WTC11 (cell line): ENCODE measurements around the gene PITPNC1. TPM values are rescaled to one million over a fixed set of nuclear protein-coding genes. Genes with fewer than 3 reads are reported as not detected.

Source experiments
- ATAC-seq: fragments of 200-7000 bp; cut with Tn5 transposase; 2 replicates; pipeline ENCODE4 v1.10.0; 2021; ENCODE audit warnings: mild to moderate bottlenecking, moderate library complexity
- CTCF ChIA-PET: fragments of 300-600 bp; sonication (Branson Sonifier 250); formaldehyde crosslinking; loops from one replicate; lab custom pipeline; 2021; ENCODE audit warnings: antibody characterized with exemption; lab: Charles Lee
- POLR2A ChIA-PET: fragments of 350-600 bp; sonication (Branson Sonifier 250); formaldehyde crosslinking; loops from one replicate; lab custom pipeline; 2021; ENCODE audit warnings: antibody characterized with exemption; lab: Charles Lee
- DNase-seq: peaks from one replicate; pipeline ENCODE4 v3.0.0; 2021; ENCODE audit warnings: low spot score
- H3K27ac Mint-ChIP-seq: 2 replicates; pipeline ENCODE4 v1.8.0; 2021; ENCODE audit warnings: mixed read lengths
- H3K27me3 Mint-ChIP-seq: 2 replicates; pipeline ENCODE4 v1.8.0; 2021; ENCODE audit warnings: low read depth, mild to moderate bottlenecking, moderate library complexity, mixed read lengths
- H3K36me3 Mint-ChIP-seq: 2 replicates; pipeline ENCODE4 v1.8.0; 2021; ENCODE audit warnings: mixed read lengths
- H3K4me1 Mint-ChIP-seq: 2 replicates; pipeline ENCODE4 v1.8.0; 2022; ENCODE audit warnings: mixed read lengths
- H3K4me3 Mint-ChIP-seq: 2 replicates; pipeline ENCODE4 v1.8.0; 2021; ENCODE audit warnings: mild to moderate bottlenecking, moderate library complexity, mixed read lengths
- H3K9me3 Mint-ChIP-seq: 2 replicates; pipeline ENCODE4 v1.8.0; 2021; ENCODE audit warnings: mixed read lengths
- AFF4 ChIP-seq: sonication (generic); formaldehyde crosslinking; IDR thresholded peaks from 2 replicates; pipeline ENCODE4 v1.8.1; 2023; ENCODE audit warnings: mild to moderate bottlenecking, missing genetic modification reagents, borderline replicate concordance
- GTF2I ChIP-seq: fragments of 250-450 bp; sonication (Bioruptor Pico); conservative IDR thresholded peaks from 2 replicates; pipeline ENCODE4 v1.4.0; 2021; ENCODE audit warnings: mild to moderate bottlenecking
- HMGA2 ChIP-seq: fragments of 250-450 bp; sonication (Bioruptor Pico); IDR thresholded peaks from 2 replicates; pipeline ENCODE4 v1.4.0; 2021; ENCODE audit warnings: mild to moderate bottlenecking, moderate library complexity
- MAX ChIP-seq: sonication (generic); formaldehyde crosslinking; IDR thresholded peaks from 2 replicates; pipeline ENCODE4 v1.8.0; 2022; ENCODE audit warnings: mild to moderate bottlenecking, missing genetic modification reagents
- MYBL2 ChIP-seq: sonication (generic); formaldehyde crosslinking; IDR thresholded peaks from 2 replicates; pipeline ENCODE4 v1.8.1; 2023; ENCODE audit warnings: mild to moderate bottlenecking, moderate library complexity, missing genetic modification reagents
- NFE2L1 ChIP-seq: sonication (generic); formaldehyde crosslinking; IDR thresholded peaks from 2 replicates; pipeline ENCODE4 v1.8.1; 2023; ENCODE audit warnings: missing genetic modification reagents
- OVOL2 ChIP-seq: fragments of 250-450 bp; sonication (Bioruptor Pico); IDR thresholded peaks from 2 replicates; pipeline ENCODE4 v1.9.0; 2021; ENCODE audit warnings: mild to moderate bottlenecking, borderline replicate concordance
- PRRX2 ChIP-seq: fragments of 250-450 bp; sonication (Bioruptor Pico); IDR thresholded peaks from 2 replicates; pipeline ENCODE4 v1.8.0; 2021; ENCODE audit warnings: mild to moderate bottlenecking
- SP1 ChIP-seq: sonication (generic); formaldehyde crosslinking; conservative IDR thresholded peaks from 2 replicates; pipeline ENCODE4 v1.8.1; 2022; ENCODE audit warnings: missing genetic modification reagents
- STAT6 ChIP-seq: sonication (generic); formaldehyde crosslinking; conservative IDR thresholded peaks from 2 replicates; pipeline ENCODE4 v1.8.1; 2023; ENCODE audit warnings: mild to moderate bottlenecking, low read depth, missing genetic modification reagents, moderate library complexity
- TCF7 ChIP-seq: sonication (generic); formaldehyde crosslinking; IDR thresholded peaks from 2 replicates; pipeline ENCODE4 v1.8.0; 2022; ENCODE audit warnings: mild to moderate bottlenecking, low read depth, missing genetic modification reagents, moderate library complexity
- TEAD1 ChIP-seq: sonication (generic); formaldehyde crosslinking; IDR thresholded peaks from 2 replicates; pipeline ENCODE4 v1.8.0; 2022; ENCODE audit warnings: mild to moderate bottlenecking, missing genetic modification reagents
- ZBTB43 ChIP-seq: sonication (generic); formaldehyde crosslinking; IDR thresholded peaks from 2 replicates; pipeline ENCODE4 v1.8.1; 2023; ENCODE audit warnings: mild to moderate bottlenecking, missing genetic modification reagents
- ZNF232 ChIP-seq: sonication (generic); formaldehyde crosslinking; IDR thresholded peaks from 2 replicates; pipeline ENCODE4 v1.8.0; 2022; ENCODE audit warnings: mild to moderate bottlenecking, missing genetic modification reagents
- ZNF416 ChIP-seq: fragments of 250-450 bp; sonication (Bioruptor Pico); IDR thresholded peaks from 2 replicates; pipeline ENCODE4 v1.9.0; 2021; ENCODE audit warnings: mild to moderate bottlenecking, inconsistent platforms
- ZNF532 ChIP-seq: fragments of 250-450 bp; sonication (Bioruptor Pico); IDR thresholded peaks from 2 replicates; pipeline ENCODE4 v1.9.0; 2021; ENCODE audit warnings: mild to moderate bottlenecking, borderline replicate concordance
- ZSCAN18 ChIP-seq: fragments of 250-450 bp; sonication (Bioruptor Pico); IDR thresholded peaks from 2 replicates; pipeline ENCODE4 v2.1.2; 2022; ENCODE audit warnings: mild to moderate bottlenecking, moderate library complexity
- total RNA-seq: library from RNA; stranded (reverse); gene quantifications from 3 replicates; pipeline ENCODE4 v1.2.3, GENCODE V29; 2021

PITPNC1 gene
- total RNA-seq, 1 experiment from 2014 or later, result 39.8 TPM

- TF ChIP-seq AFF4 (no peak), STAT6 (CRISPR knock-in tag) (no peak), ZNF232 (CRISPR knock-in tag) (no peak), SP1 (no peak), NFE2L1 (CRISPR knock-in tag) (no peak), ZSCAN18 (CRISPR knock-in tag) (no peak), MYBL2 (CRISPR knock-in tag) (no peak), TEAD1 (CRISPR knock-in tag) (no peak), GTF2I (CRISPR knock-in tag) (no peak), OVOL2 (CRISPR knock-in tag) (no peak), ZNF532 (no peak), ZNF416 (CRISPR knock-in tag) (no peak), PRRX2 (no peak), ZBTB43 (no peak)
Measured at GRCh38 chr17:67412941-67413340, 35.9 kb downstream of the PITPNC1 start (continued).

- DNase-seq, result no peak
- POLR2A ChIA-PET, result no interaction called here
- peaks cover 7% of the 10 kb centered on the region for H3K4me1 Mint-ChIP-seq
- H3K27ac Mint-ChIP-seq, result no peak overlapping the region; the same call in 1 of the 2 replicates
- TF ChIP-seq ZSCAN18 (CRISPR knock-in tag) (no peak), HMGA2 (no peak), TCF7 (CRISPR knock-in tag) (no peak), SP1 (no peak), MAX (CRISPR knock-in tag) (no peak)
- no peak for ATAC-seq
- H3K36me3 Mint-ChIP-seq, result peaks cover 15% of the 10 kb centered on the region
- H3K4me3 Mint-ChIP-seq, result no peak overlapping the region
- H3K27me3 Mint-ChIP-seq, result no peaks in the 10 kb centered on the region
- CTCF ChIA-PET, result no interaction called here
- H3K9me3 Mint-ChIP-seq, result peaks cover 17% of the 10 kb centered on the region
Measured at GRCh38 chr17:67413388-67413787, 36.3 kb downstream of the PITPNC1 start.
